Upper lobe of right lung (tissue), 1 donor: ENCODE measurements around the gene RAB6B. TPM values are rescaled to one million over a fixed set of nuclear protein-coding genes. Genes with fewer than 3 reads are reported as not detected.

ENCODE experiments used
- ATAC-seq: fragments of 200-7000 bp; cut with Tn5 transposase; one replicate; pipeline ENCODE4 v1.9.1; 2020; ENCODE audit warnings: mild to moderate bottlenecking, moderate library complexity
- DNase-seq: peaks from one replicate; pipeline ENCODE4 v3.0.0-alpha.2; 2020
- H3K27ac ChIP-seq: fragments of 200-600 bp; one replicate; pipeline ENCODE4 v1.8.0; 2022
- H3K27me3 ChIP-seq: fragments of 200-600 bp; one replicate; pipeline ENCODE4 v1.8.0; 2022; ENCODE audit warnings: mild to moderate bottlenecking
- H3K36me3 ChIP-seq: fragments of 200-600 bp; one replicate; pipeline ENCODE4 v1.8.0; 2022
- H3K4me1 ChIP-seq: fragments of 200-600 bp; one replicate; pipeline ENCODE4 v1.8.0; 2022
- H3K4me3 ChIP-seq: fragments of 200-600 bp; one replicate; pipeline ENCODE4 v1.8.0; 2022; ENCODE audit warnings: mild to moderate bottlenecking
- H3K9me3 ChIP-seq: fragments of 200-600 bp; one replicate; pipeline ENCODE4 v1.8.0; 2022
- CTCF ChIP-seq: fragments of 200-600 bp; IDR thresholded peaks from one replicate; pipeline ENCODE4 v1.8.0; 2022; ENCODE audit warnings: antibody characterized with exemption
- intact Hi-C: fragments of 100-400 bp; cut with DNase I; formaldehyde crosslinking; loops from one replicate; pipeline ENCODE4 v1.11.0; 2022
- total RNA-seq: library from RNA; stranded (reverse); fragmentation: NEBNext Ultra II Directional; extraction: Animal tissue kit (Norgen Biotek cat#: 25700); gene quantifications from one replicate; pipeline ENCODE4 v1.2.1, GENCODE V29; 2021
- donor health status: DM: no; HTN: yes; CAD: no; lungs with severe emphysema.

Gene RAB6B
- total RNA-seq, 1 donor from 2014 or later, result 7.4 TPM

- Histone ChIP-seq H3K36me3 (no peaks in the 10 kb centered on the region), H3K27ac (no peak overlapping the region), H3K9me3 (no peaks in the 10 kb centered on the region), H3K4me1 (no peaks in the 10 kb centered on the region), H3K27me3 (no peaks in the 10 kb centered on the region), H3K4me3 (no peak overlapping the region)
- intact Hi-C loops, result no loop called here
- TF ChIP-seq CTCF, result no peak
- DNase-seq (peak; percentile 55), ATAC-seq (no peak)
These were observed 36.1 kb downstream of the RAB6B start for GRCh38 chr3:133859381-133860234.

- TF ChIP-seq CTCF, result no peak
- Histone ChIP-seq H3K9me3 (no peaks in the 10 kb centered on the region), H3K4me1 (no peaks in the 10 kb centered on the region), H3K27me3 (no peaks in the 10 kb centered on the region), H3K4me3 (no peak overlapping the region), H3K27ac (no peak overlapping the region), H3K36me3 (no peaks in the 10 kb centered on the region)
- ATAC-seq (no peak), DNase-seq (peak; percentile 52)
- intact Hi-C loops, result no loop called here
These were observed 37.9 kb downstream of the RAB6B start for GRCh38 chr3:133857767-133858166.

- Histone ChIP-seq H3K4me3 (no peak overlapping the region), H3K9me3 (no peaks in the 10 kb centered on the region), H3K27ac (no peak overlapping the region), H3K27me3 (no peaks in the 10 kb centered on the region), H3K36me3 (no peaks in the 10 kb centered on the region), H3K4me1 (no peaks in the 10 kb centered on the region)
- ATAC-seq (no peak), DNase-seq (no peak)
- intact Hi-C loops, result no loop called here
- TF ChIP-seq CTCF, result no peak
These were observed 39.4 kb downstream of the RAB6B start for GRCh38 chr3:133856316-133856715.

- no peaks in the 10 kb centered on the region for H3K9me3 ChIP-seq
- no peak overlapping the region for H3K4me3 ChIP-seq
- no peaks in the 10 kb centered on the region for H3K27me3 ChIP-seq
- no peaks in the 10 kb centered on the region for H3K36me3 ChIP-seq
- intact Hi-C loops, result no loop called here
- TF ChIP-seq CTCF, result no peak
- DNase-seq, result peak; percentile 6
- H3K27ac ChIP-seq, result no peak overlapping the region
- no peak for ATAC-seq
- no peaks in the 10 kb centered on the region for H3K4me1 ChIP-seq
These were observed 39.9 kb downstream of the RAB6B start for GRCh38 chr3:133855772-133856171.

- no peak for TF ChIP-seq CTCF
- H3K36me3 ChIP-seq, result no peaks in the 10 kb centered on the region
- intact Hi-C loops, result no loop called here
- H3K4me3 ChIP-seq, result no peak overlapping the region
- H3K27ac ChIP-seq, result no peak overlapping the region
- peak; percentile 13 for DNase-seq
- ATAC-seq, result no peak
- H3K27me3 ChIP-seq, result no peaks in the 10 kb centered on the region
- no peaks in the 10 kb centered on the region for H3K4me1 ChIP-seq
- no peaks in the 10 kb centered on the region for H3K9me3 ChIP-seq
These were observed 40.7 kb downstream of the RAB6B start for GRCh38 chr3:133855002-133855370.
